HG03558 (cell line): Measurements from ENCODE around the gene DOCK9.
"Not testable (repeated sequence)": the region's sequence is repeated elsewhere in the genome, so short reads cannot be mapped to it uniquely, and the experiment has no call there.

ENCODE experiments used
- ATAC-seq: cut with Tn5 transposase; IDR thresholded peaks from one replicate; pipeline ENCODE4 v1.9.1; 2021; ENCODE audit warnings: moderate number of reproducible peaks; ENCODE audit not compliant: unreplicated experiment; ENCODE audit errors: extremely low read depth

Gene DOCK9

GRCh38 chr13:98923641-98924397 is 54.0 kb downstream of the DOCK9 start:
- ATAC-seq, result no peak

DNA sequence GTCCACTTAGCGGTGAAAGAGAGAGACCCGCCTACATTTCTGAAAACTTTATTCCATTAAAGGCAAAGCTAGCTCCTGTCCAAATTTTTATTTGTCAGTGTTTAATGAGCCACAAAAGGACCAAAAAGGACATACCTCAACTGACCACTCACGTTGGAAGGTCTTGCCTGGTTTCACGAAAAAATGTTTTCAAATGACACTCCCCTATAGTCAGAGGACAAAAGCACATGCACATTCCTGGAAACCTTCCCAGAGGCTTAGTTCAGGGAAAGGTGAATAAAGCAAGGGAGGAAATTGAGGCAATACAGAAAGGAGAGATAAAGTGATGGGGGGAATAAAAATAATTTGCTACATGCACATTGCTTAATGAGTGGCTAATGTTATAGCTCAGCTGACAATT is 55.6 kb downstream of the DOCK9 start:
- ATAC-seq, result no peak

DNA sequence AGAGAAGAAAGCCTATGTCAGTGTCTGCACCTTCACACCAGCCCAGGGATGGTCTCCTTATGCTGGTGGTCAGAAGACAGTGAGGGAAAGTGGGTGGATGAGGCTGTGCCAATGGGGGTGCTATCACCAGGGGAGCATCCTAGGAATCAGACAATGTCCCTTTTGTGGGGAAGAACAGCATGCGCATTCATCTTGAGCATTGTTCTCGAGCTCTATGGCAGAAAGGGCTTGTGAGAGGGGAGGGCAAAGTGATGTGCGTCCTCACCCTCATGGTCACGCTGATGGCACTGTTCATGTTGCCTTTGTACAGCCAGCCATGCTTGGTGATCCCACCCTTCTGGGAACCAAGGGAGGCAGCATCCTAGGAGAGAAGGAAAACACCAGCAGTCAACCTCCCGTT is 56.1 kb downstream of the DOCK9 start:
- ATAC-seq, result no peak

GRCh38 chr13:98921015-98921580 is 56.8 kb downstream of the DOCK9 start:
- ATAC-seq, result no peak

DNA sequence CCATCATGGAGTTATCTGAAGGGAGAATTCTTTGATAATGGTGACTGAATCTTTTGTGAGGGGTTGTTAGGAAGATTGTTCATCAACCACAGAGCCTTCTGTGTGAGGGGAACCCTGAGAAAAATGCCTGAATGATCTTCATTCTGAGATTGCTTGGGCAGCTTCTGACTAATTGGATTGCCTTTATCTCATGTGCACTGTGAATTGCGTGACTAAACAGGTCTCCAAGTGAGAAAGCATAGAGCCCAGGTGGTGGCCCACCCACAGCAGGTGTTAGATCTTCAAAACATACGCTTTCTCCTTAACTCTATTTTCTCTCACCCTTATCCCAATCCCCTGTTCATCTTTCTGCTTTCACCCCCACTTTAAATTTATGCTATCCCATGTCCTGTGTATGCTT is 58.3 kb downstream of the DOCK9 start:
- no peak for ATAC-seq

GRCh38 chr13:98918771-98919170 is 59.1 kb downstream of the DOCK9 start:
- no peak for ATAC-seq

DNA sequence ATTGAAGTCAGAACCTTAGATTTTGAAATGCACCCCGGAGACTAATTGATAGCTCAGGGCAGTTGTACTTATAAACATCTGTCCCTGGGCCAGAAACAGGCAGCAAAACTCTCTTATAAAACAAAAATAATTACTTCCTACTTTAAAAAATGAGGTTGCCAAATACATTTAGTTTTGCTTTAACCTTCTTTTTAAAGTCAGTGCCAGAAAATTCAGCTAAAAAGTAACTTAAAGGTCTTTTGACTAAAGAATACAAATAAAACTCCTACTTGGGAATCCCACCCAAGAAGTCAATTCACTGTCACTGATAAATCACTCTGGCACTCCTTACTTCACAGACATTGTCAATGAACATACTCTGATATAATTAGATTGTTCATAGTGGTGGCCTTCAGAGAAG is 60.7 kb downstream of the DOCK9 start:
- no peak for ATAC-seq

- ATAC-seq, result no peak
Observed at GRCh38 chr13:98916403-98916802, 61.5 kb downstream of the DOCK9 start.

DNA sequence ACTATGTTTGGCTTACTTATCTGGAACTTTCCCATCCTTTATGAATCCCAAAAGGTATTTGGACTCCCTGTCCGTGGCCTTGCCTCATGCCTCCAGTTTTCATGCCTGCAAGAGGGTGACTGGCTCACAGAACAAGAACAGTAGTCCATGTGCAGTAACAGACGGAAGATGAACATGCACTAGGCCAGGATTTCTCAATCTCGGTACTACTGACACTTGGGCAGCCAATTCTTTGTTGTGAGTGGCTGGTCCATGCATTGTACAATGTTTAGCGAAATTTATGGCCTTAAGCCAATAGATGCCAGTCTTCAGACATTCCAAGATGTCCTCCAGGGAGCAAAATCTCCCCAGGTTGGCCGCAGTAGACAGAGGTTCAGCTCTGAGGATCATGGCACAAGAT is 61.9 kb downstream of the DOCK9 start:
- ATAC-seq, result no peak

DNA sequence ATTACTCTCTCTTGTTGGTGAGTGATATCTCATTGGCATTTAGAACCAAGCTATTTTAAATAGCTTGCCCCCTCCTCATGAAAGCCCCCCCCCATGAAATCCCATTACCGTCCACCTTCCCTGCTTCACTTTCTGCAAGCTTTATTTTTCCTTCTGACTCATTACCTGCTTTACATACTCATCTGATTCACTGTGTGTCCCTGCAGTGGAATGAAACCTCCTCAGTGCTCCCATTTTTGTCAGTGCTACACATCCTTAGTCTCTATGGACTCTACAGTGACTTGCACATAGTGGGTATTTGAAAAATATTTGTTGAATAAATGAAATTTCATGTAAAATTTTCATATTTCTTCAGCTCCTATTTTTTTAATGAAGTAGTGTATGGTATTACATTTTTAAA is 62.3 kb downstream of the DOCK9 start:
- ATAC-seq, result no peak

DNA sequence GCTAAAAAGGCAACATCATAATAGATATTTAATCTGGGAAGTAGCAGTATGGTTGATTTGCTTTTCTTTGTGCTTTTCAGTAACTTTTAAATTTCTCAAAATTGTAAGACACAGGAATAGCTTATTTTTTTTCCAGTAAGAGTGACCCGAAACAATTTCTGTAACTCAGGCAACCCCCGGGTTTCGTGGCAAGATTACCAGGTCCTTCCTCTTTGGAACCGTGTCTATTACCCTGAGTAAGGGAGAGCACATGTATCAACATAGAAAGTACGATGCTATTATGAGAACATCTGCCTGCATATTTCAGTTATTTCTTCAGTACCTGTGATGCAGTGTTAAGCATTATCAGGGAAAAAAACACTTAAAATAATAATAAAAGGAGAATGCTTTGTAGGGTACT is 64.1 kb downstream of the DOCK9 start:
- ATAC-seq, result no peak

- ATAC-seq, result no peak
Observed at GRCh38 chr13:98912846-98913245, 65.0 kb downstream of the DOCK9 start.

- ATAC-seq, result no peak
Observed at GRCh38 chr13:98910501-98910951, 67.3 kb downstream of the DOCK9 start.

DNA sequence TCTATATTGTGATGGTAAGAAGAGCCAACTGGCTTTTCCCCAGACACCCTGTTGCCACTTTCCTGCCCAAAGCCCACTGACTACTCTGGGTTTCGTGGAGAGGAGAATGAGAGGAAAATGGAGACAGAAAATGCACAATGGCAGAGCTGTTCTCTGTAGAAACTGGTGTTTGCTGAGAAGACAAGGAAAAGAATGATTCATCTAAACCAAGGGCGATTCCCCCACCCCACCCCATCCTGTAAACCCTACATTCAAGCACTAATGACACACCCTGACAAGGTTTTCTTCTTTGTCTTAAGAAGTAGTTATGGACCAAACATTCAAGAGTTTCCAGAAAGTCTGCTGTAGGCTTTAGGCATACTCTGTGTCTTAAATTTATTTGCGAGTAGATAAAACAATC is 68.8 kb downstream of the DOCK9 start:
- ATAC-seq, result no peak

- no peak for ATAC-seq
Observed at GRCh38 chr13:98906746-98907502, 70.9 kb downstream of the DOCK9 start.

DNA sequence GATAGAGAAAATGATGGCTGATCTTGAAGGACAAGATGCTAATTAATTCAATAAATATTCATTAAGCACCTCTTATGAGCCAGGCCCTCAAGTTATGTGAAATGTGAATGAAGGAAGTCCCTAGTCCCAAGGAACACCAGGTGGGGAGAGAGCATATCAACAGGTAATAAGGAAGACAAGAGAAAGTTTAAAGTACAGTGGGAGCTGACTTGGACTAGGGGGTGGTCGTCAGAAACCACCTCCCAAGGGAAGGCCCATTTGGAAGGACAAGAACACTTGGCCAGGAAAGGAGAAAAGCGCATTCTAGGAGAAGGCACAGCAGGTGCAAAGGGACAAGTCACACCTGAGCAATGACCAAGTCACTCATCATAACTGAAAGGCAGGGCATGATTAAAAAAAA is 72.7 kb downstream of the DOCK9 start:
- no peak for ATAC-seq

- no peak for ATAC-seq
Observed at GRCh38 chr13:98900442-98900841, 77.4 kb downstream of the DOCK9 start.

- ATAC-seq, result no peak
Observed at GRCh38 chr13:98897706-98898105, 80.2 kb downstream of the DOCK9 start.

DNA sequence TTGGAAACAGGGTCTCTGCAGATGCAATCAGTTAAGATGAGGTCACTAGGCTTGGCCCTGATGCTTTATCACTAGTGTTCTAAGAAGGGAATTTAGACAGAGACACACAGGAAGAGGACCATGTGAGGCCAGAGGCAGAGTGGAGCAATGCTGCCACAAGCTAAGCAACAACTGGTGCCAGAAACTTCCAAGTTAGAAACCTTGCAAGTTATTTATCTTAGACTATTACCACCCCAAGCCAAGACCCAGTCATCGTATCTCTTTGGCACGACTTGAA is 81.1 kb downstream of the DOCK9 start:
- no peak for ATAC-seq

- no peak for ATAC-seq
Observed at GRCh38 chr13:98896083-98896867, 81.6 kb downstream of the DOCK9 start.

DNA sequence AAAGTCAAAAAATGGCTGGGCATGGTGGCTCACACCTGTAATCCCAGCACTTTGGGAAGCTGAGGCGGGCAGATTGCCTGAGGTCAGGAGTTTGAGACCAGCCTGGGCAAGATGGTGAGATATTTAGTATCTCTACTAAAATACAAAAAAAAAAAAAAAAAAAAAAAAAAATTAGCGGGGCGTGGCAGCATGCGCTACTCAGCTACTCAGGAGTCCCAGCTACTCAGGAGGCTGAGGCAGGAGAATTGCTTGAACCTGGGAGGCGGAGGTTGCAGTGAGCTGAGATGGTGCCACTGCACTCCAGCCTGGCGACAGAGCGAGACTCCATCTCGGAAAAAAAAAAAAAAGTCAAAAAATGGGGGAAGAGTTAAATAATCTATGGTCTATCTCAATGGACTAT is 83.0 kb downstream of the DOCK9 start:
- ATAC-seq, result not testable (repeated sequence)
